T-helper 1 cell (primary cell): ENCODE measurements around the gene MLF2.

Experiments
- DNase-seq, 5 donors: peaks; one replicate each; pipeline ENCODE4 v3.0.0-alpha.2; 2012 to 2020
- total RNA-seq, 4 donors: gene quantifications; one replicate each; lab custom pipeline; 2026; lab: John Stamatoyannopoulos, UW

Gene MLF2
- total RNA-seq: 38.8 to 50.4 (median 43.8) reads per million in 4 donors

DNA sequence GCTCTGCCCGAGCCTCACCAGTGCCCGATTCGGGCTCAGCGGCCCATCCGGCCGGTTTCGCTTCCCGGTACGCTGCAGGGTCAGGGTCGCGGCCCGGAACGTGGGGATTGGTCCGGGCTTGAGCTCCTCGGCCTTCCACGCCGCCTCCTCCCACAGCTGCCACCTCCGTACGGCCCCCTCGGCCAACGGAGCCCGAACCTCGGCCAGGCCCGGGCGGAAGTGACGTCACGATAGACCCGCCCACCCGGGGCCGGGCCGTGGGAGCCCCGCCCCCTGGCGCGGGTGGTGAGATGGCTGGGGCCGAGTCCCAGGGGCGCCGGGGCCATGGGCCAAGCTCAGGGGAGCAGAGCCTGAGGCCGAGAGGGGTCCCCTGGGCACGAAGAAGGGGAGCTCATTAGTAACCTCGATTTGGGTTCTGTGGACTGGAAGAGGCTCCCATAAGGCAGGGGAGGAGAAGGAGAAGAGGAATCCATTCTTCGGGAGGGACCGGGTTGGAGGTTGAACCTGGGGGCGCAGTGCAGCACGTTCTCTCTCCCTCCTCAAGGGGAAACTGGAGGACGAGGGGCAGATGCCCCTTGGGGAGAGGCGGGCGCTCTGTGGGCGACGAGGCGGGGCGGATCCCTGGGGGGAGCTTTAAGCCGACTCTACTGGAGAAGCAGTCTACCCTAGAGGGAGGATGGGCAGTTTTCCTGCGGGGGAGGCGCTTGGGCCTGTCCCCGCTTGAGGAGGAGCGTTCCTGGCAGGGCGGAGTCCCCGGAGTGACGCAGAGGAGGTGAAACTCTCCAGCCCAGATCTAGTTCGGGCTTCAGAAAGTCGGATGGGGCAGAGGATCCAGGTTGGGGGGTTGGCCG, at the start of gene MLF2:
Gene MLF2 (minus strand): TSS at position 221 of the 851 bp plus-strand sequence. CDS start 807 bp downstream, outside the sequence.
- peak; percentile 92 to 98 (median 95) for DNase-seq

DNA sequence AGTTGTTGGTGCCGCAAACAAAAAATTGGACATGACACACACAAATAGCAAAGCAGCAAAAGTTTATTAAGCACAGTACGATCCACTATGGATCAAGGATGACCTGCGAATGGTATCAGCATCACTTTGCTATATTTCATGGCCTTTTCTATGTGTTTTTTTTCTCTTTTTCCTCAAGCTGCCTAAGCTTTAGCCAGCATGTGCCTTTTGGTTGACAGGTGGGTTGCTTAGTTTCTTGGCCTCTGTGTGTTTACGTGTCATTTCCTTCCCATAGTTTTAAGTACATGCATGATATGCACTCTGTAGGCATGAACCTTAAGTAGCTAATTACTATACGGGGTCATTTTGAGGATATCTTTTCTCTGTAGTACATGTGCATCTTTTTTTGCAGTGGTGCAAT, 46.2 kb upstream of the MLF2 start:
- no peak for DNase-seq

GRCh38 chr12:6796576-6796975, 43.6 kb upstream of the MLF2 start:
- DNase-seq: no peak

DNA sequence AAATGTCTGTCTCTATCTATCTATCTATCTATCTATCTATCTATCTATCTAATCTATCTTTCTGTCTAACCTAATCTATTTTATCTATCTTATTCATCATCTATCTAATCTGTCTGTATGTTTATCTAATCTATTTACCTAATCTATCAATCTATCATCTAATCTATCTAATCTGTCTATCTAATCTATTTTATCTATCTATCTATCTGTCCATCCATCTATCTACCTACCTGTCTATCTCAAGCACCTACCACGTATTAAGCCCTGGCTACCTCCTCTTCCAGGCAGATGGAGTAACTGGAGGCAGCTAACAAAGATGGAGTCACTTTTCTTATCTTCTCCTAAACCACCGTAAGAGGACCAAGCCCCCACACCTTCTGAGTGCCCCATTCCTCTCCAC, 42.1 kb upstream of the MLF2 start:
- no peak for DNase-seq

- peak in 3 of 5 donors; percentile 21 to 68 (median 54) for DNase-seq
Observed at GRCh38 chr12:6792522-6793201, 39.7 kb upstream of the MLF2 start.

- no peak for DNase-seq
Observed at GRCh38 chr12:6791931-6792520, 39.1 kb upstream of the MLF2 start.

DNA sequence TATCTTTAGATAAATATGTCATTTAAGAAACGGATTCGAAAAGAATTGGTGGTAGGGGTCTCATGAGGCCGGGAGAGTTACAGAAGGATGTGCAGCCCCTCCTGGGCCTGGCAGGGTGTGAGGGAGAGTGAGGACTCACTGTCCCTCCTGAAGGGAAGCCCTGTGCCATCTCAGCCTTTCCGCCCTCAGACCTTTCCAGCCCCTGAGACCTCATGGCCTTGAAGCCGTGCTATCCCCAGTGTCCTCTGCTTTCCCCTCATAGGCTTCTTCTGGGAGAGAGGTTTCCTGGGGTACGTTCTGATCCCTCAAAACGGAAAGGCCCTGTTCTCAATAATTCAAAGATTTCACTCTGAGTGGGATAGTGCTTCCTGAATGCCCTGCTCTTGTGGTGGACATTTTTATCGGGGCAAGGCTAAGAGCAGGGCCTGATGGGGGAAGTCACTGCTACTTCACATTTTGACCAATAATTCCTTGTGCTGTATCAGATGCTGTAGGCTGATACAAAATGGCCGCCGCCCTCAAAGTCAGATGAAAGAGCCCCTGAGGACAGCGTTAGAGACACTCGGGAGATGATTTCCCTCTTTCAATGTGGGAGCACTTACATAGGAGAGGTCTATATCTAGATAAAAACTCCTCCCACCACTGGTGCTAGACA, 37.7 kb upstream of the MLF2 start:
- DNase-seq: peak in 4 of 5 donors; percentile 31 to 64 (median 46)

DNA sequence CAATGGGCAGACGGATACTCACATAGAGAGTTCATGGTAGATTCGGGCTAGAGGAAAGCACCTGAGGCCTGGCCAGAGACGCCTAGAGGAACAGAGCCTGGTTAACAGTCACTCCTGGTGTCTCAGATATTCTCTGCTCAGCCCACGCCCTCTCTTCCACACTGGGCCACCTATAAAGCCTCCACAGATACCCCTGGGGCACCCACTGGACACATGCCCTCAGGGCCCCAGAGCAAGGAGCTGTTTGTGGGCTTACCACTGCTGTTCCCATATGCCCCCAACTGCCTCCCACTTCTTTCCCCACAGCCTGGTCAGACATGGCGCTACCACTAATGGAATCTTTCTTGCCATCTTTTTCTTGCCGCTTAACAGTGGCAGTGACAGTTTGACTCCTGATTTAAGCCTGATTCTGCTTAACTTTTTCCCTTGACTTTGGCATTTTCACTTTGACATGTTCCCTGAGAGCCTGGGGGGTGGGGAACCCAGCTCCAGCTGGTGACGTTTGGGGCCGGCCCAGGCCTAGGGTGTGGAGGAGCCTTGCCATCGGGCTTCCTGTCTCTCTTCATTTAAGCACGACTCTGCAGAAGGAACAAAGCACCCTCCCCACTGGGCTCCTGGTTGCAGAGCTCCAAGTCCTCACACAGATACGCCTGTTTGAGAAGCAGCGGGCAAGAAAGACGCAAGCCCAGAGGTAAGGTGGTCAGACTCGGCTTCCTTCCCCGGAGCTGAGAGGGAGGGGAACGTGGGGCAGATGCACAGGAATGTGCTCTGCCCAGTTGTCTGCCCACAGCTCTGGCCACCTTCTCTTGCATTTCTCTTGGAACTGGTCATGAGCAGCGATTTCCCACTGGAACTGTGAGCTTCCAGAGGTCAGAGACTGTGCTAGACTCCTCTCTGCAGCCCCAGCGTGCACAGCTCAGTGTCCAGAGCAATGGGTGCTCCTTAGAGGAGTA, 36.3 kb upstream of the MLF2 start, which contains the start of gene CD4:
Gene CD4 (plus strand): TSS at position 557 of the 953 bp plus-strand sequence. CDS start 10,611 bp downstream, outside the sequence.
- DNase-seq: peak; percentile 40 to 90 (median 55)

- DNase-seq: no peak
Observed at GRCh38 chr12:6787309-6787708, 34.4 kb upstream of the MLF2 start.

DNA sequence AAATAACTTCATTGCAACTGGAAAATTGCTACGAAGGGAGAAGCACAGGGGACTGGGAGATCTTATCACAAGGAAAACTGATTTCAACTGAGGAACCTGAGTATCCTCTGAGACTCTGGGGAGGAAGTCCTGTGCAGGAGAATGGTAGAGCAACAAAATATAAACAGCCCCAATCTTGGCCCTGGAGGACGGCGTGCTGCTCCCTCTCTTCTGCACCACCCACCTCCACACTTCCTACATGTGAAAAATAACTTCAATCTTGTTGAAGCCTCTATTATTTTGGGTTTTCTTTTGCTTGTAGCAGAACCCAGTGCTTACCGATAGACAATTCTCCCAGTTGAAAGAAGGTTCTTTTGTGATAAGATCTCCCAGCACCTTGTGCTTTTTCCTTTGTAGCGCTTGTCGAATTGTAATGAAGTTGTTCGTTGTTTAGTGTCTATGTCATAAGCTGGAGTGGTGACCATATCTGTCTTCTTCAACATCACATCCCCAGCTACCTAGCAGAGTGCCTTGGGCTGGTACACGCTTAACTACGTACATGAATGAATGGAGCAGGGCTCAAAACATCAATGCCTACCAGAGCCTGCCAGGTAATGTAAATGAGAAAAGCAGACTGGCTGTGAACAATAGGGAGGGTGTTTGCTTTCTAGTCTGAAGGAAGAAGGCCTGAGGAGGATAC, 33.6 kb upstream of the MLF2 start:
- DNase-seq: no peak

GRCh38 chr12:6784761-6785160, 31.8 kb upstream of the MLF2 start:
- DNase-seq: no peak

DNA sequence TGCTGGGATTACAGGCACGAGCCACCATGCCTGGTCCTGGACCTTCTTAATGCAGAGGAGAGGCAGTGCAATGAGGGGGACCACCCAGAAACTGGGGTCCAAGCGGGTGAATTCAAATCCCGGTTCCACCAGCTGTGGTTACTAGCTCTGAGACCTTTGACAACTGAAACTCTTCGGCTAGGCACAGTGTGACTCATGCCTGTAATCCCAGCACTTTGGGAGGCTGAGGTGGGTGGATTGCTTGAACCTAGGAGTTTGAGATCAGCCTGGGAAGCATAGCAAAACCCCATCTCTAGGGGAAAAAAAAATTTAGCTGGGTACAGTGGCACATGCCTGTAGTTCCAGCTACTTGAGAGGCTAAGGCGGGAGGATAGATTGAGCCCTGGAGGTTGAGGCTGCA, 31.4 kb upstream of the MLF2 start:
- no peak for DNase-seq

- no peak for DNase-seq
Observed at GRCh38 chr12:6783828-6784227, 30.9 kb upstream of the MLF2 start.

GRCh38 chr12:6782850-6783566, 30.1 kb upstream of the MLF2 start:
- no peak for DNase-seq

DNA sequence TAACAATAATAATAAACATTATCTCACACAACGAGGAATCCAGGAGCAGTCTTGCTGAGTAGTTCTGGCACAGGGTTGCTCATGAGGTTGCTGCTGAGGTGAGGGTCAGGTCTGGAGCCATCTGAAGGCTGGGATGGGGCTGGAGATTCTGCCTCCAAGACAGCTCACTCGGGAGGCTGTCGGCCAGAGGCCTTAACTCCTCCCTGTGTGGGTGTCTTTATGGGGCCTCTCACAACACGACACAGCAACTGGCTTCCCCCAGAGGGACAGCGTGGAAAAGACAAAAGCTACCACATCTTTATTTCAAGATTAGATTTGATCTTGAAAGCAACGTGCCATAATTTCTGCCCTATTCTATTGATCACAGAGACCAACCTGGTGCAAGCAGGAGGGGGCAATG, 29.2 kb upstream of the MLF2 start:
- no peak for DNase-seq

GRCh38 chr12:6780573-6780972, 27.6 kb upstream of the MLF2 start:
- no peak for DNase-seq

- no peak for DNase-seq
Observed at GRCh38 chr12:6779708-6780432, 26.9 kb upstream of the MLF2 start.

GRCh38 chr12:6778574-6779550, 25.9 kb upstream of the MLF2 start:
- peak; percentile 77 to 87 (median 86) for DNase-seq
